ENCODE measurements around the gene INTS11. TPM values are rescaled to one million over a fixed set of nuclear protein-coding genes. Genes with fewer than 3 reads are reported as not detected.

INTS11 gene
- total and polyA plus RNA-seq, 10 of the 15 experiments (the other 5 are each of a cell fraction or from before 2014, with no cell fraction given): 2.5 to 117 (median 77.7) TPM

DNA sequence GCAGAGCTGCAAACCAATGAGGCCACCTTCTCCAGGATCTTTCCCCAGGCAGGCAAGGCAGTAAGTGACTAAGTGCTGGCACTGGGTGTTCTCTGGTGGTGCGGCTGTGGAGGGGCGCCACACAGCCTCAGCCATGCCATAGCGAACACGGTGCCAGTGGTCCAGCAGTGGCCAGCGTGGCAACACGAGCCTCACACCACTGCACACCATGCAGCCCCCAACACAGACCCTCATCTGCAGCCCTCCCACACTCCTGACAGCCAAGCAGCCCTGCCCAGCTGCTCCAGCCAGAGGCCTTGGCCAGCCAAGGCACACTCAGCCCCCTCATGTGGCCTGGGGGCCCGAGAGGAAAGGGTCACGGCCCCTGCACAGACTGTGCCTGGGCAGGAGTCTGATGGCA is 3.0 kb downstream of the INTS11 start:
- RAD21 ChIA-PET (ENCODE audit: unreplicated experiment): no interaction called here
- no peaks in the 10 kb centered on the region for H3K27me3 ChIP-seq (replicated peaks in 1 of 2; ENCODE audit: control insufficient read depth in 2 of 2, insufficient read depth in 2 of 2, low read length in 1 of 2)
- CTCF ChIA-PET: no interaction called here
- ATAC-seq: no peak
- no peaks in the 10 kb centered on the region; the same call in 1 of the 2 replicates for H4K20me1 ChIP-seq (ENCODE audit: control insufficient read depth, insufficient read depth)
- intact Hi-C loops (cut with micrococcal nuclease; ENCODE audit: unreplicated experiment) (no loop called here), in situ Hi-C loops (cut with MboI) (no loop called here)
- H3K4me3 ChIP-seq: no peak overlapping the region
- no peaks in the 10 kb centered on the region for H3K9me3 ChIP-seq (replicated peaks; ENCODE audit: control insufficient read depth, insufficient read depth, low read length)
- no peak overlapping the region for H2AFZ ChIP-seq (ENCODE audit: control insufficient read depth, low read depth, low read length)
- no peak for DNase-seq (ENCODE audit: low read depth, low spot score)
- TF ChIP-seq GATAD2B (conservative IDR thresholded peaks at IDR 0.05; ENCODE audit: low read depth) (no peak), FOS (IDR thresholded peaks at IDR 0.05; ENCODE audit: borderline replicate concordance, extremely low read depth, insufficient read length) (no peak), BHLHE40 (IDR thresholded peaks at IDR 0.05; ENCODE audit: borderline replicate concordance in 1 of 2, low read depth in 2 of 2, low read length in 1 of 2) (no peak), RAD21 (IDR thresholded peaks at IDR 0.05; ENCODE audit: insufficient read depth, low read depth, low read length) (no peak), TCF12 (IDR thresholded peaks at IDR 0.05; ENCODE audit: low read depth, low read length) (no peak), CBFB (IDR thresholded peaks at IDR 0.05; ENCODE audit: low read depth) (no peak), NR2F1 (conservative IDR thresholded peaks at IDR 0.05) (no peak), STAT3 (IDR thresholded peaks at IDR 0.05; ENCODE audit: low read depth, low read length) (no peak), BACH1 (IDR thresholded peaks at IDR 0.05; ENCODE audit: borderline replicate concordance) (no peak), RBBP5 (conservative IDR thresholded peaks at IDR 0.05) (no peak), ZNF24 (IDR thresholded peaks at IDR 0.05) (no peak), PAX8 (IDR thresholded peaks at IDR 0.05) (no peak), IKZF2 (IDR thresholded peaks at IDR 0.05) (no peak), CBX3 (IDR thresholded peaks at IDR 0.05; ENCODE audit: borderline replicate concordance, low read depth) (no peak)
- TF ChIP-seq, protein P1, sequence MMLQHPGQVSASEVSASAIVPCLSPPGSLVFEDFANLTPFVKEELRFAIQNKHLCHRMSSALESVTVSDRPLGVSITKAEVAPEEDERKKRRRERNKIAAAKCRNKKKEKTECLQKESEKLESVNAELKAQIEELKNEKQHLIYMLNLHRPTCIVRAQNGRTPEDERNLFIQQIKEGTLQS (IDR thresholded peaks at IDR 0.05; ENCODE audit: borderline replicate concordance, extremely low read depth, low read depth, low read length): no peak
- TF ChIP-seq, protein P2, sequence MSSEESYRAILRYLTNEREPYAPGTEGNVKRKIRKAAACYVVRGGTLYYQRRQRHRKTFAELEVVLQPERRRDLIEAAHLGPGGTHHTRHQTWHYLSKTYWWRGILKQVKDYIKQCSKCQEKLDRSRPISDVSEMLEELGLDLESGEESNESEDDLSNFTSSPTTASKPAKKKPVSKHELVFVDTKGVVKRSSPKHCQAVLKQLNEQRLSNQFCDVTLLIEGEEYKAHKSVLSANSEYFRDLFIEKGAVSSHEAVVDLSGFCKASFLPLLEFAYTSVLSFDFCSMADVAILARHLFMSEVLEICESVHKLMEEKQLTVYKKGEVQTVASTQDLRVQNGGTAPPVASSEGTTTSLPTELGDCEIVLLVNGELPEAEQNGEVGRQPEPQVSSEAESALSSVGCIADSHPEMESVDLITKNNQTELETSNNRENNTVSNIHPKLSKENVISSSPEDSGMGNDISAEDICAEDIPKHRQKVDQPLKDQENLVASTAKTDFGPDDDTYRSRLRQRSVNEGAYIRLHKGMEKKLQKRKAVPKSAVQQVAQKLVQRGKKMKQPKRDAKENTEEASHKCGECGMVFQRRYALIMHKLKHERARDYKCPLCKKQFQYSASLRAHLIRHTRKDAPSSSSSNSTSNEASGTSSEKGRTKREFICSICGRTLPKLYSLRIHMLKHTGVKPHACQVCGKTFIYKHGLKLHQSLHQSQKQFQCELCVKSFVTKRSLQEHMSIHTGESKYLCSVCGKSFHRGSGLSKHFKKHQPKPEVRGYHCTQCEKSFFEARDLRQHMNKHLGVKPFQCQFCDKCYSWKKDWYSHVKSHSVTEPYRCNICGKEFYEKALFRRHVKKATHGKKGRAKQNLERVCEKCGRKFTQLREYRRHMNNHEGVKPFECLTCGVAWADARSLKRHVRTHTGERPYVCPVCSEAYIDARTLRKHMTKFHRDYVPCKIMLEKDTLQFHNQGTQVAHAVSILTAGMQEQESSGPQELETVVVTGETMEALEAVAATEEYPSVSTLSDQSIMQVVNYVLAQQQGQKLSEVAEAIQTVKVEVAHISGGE (CRISPR knock-in tag; IDR thresholded peaks at IDR 0.05): no peak
- TF ChIP-seq, protein P3, sequence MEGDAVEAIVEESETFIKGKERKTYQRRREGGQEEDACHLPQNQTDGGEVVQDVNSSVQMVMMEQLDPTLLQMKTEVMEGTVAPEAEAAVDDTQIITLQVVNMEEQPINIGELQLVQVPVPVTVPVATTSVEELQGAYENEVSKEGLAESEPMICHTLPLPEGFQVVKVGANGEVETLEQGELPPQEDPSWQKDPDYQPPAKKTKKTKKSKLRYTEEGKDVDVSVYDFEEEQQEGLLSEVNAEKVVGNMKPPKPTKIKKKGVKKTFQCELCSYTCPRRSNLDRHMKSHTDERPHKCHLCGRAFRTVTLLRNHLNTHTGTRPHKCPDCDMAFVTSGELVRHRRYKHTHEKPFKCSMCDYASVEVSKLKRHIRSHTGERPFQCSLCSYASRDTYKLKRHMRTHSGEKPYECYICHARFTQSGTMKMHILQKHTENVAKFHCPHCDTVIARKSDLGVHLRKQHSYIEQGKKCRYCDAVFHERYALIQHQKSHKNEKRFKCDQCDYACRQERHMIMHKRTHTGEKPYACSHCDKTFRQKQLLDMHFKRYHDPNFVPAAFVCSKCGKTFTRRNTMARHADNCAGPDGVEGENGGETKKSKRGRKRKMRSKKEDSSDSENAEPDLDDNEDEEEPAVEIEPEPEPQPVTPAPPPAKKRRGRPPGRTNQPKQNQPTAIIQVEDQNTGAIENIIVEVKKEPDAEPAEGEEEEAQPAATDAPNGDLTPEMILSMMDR (IDR thresholded peaks at IDR 0.05 in 2 of 3, conservative IDR thresholded peaks at IDR 0.05 in 1 of 3; ENCODE audit: control insufficient read depth in 2 of 3, extremely low read depth in 1 of 3, insufficient read depth in 1 of 3, low read depth in 3 of 3, low read length in 3 of 3): no peak
- TF ChIP-seq, protein P4, sequence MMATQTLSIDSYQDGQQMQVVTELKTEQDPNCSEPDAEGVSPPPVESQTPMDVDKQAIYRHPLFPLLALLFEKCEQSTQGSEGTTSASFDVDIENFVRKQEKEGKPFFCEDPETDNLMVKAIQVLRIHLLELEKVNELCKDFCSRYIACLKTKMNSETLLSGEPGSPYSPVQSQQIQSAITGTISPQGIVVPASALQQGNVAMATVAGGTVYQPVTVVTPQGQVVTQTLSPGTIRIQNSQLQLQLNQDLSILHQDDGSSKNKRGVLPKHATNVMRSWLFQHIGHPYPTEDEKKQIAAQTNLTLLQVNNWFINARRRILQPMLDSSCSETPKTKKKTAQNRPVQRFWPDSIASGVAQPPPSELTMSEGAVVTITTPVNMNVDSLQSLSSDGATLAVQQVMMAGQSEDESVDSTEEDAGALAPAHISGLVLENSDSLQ (IDR thresholded peaks at IDR 0.05): no peak
- H3K4me1 ChIP-seq (ENCODE audit: control insufficient read depth, insufficient read depth, low read length): peaks cover 10% of the 10 kb centered on the region
- H3K4me2 ChIP-seq (ENCODE audit: control insufficient read depth, insufficient read depth): no peak overlapping the region
- SMC1A ChIA-PET (ENCODE audit: uncharacterized antibody, unreplicated experiment): no interaction called here
- WGBS (ENCODE audit: insufficient coverage, insufficient replicate concordance, low lambda C conversion rate, missing lambda C conversion rate): 91% methylated on average over 8 of the region's 8 CpGs
- H3K27ac ChIP-seq (ENCODE audit: control insufficient read depth, insufficient read depth): no peak overlapping the region
- no peak overlapping the region for H3K9ac ChIP-seq (ENCODE audit: control insufficient read depth, insufficient read depth, low read length)
- peaks cover 0 to 9% of the 10 kb centered on the region in 2 experiments; a peak in 3 of 4 replicates for H3K36me3 ChIP-seq (ENCODE audit: control insufficient read depth in 2 of 2, insufficient read depth in 2 of 2, low read length in 1 of 2)
- TSS peak; percentile 23 for BruUV-seq (replicated peaks)
- POLR2A ChIA-PET: no interaction called here
- peaks cover 44% of the 10 kb centered on the region for H3K79me2 ChIP-seq (ENCODE audit: control insufficient read depth, insufficient read depth, low read length)
- FAIRE-seq: no peak
